ENCODE results near the gene HMG20B. TPM values are rescaled to one million over a fixed set of nuclear protein-coding genes. Genes with fewer than 3 reads are reported as not detected.

HMG20B gene
- polyA plus RNA-seq, 4 donors = 67.9 to 111 (median 91.2) TPM

GRCh38 chr19:3615524-3616135 lies 42.9 kb downstream of the HMG20B start:
- no peak for DNase-seq (ENCODE audit: low read depth in 4 of 4, low spot score in 2 of 4)

DNA sequence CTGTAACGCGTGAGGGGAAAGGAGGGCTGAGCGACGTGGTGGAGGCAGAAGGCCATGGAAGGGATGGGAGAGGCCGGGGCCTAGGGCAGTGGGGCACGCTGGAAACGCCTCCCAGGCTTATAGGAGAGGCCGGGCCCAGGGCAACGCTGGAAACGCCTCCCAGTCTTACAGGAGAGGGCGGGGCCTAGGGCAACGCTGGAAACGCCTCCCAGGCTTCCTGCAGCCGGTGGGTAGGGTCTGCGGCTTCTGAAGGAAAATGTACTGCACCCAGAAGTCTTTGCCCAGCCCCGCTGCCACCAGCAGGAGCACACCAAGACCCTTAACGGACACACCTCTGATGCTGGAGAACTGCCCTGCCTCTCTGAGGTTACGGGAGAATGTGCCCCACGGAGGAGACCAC lies 44.7 kb downstream of the HMG20B start:
- DNase-seq (ENCODE audit: low read depth in 4 of 4, low spot score in 2 of 4) = no peak

DNA sequence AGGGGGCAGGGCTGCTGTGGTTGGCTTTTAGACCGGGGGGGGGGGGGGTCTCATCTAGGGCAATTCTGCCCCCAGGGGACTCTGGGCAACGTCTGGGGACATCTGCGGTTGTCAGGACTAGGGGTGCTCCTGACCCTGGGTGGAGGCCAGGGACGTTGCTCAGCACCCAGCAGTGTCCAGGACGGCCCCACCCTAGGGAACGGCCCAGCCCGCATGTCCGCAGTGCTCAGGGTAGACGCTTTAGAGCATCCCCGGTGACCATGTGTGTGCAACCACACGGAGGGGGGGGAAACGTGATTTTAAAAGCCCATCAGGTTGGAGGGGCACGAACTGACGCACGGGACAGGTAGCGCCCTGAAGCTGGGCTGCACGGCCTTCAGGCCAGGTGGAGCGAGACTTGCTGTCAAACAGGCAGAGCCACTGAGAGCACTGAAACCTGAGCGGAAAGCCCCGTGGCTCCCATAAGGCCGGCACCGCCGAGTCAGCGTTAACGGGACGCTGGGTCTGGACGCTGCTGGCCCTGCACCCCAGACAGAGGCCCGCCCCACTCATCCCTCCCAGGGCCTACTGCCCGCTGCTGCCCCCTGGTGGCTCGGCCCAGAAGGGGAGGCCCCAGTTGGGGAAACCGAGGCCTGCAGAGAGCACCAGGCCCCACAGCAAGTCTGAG lies 45.5 kb downstream of the HMG20B start:
- DNase-seq (ENCODE audit: low read depth in 4 of 4, low spot score in 2 of 4) = no peak

GRCh38 chr19:3618811-3619630 lies 46.3 kb downstream of the HMG20B start:
- DNase-seq (ENCODE audit: low read depth in 4 of 4, low spot score in 2 of 4) = no peak

DNA sequence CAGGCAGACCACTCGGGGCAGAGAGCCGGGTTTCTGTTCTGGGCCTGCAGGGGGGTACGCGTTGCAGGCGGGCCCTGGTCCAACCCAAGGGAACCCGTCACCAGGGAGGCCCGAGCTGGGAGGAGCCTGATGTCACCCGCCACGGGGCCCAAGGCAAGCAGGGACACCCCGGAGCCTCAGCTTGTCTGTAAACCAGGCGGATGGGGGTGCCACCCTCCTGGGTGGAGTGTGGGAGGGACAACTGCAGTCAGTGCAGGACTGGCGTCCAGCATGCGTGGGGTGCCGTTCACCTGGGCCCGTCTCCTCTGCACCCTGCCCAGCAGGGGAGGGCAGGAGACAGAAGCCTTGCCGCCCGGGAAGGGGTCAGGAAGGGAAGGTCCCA lies 46.9 kb downstream of the HMG20B start:
- DNase-seq (ENCODE audit: low read depth in 4 of 4, low spot score in 2 of 4) = no peak

GRCh38 chr19:3620145-3620816 lies 47.5 kb downstream of the HMG20B start:
- DNase-seq (ENCODE audit: low read depth in 4 of 4, low spot score in 2 of 4) = no peak

DNA sequence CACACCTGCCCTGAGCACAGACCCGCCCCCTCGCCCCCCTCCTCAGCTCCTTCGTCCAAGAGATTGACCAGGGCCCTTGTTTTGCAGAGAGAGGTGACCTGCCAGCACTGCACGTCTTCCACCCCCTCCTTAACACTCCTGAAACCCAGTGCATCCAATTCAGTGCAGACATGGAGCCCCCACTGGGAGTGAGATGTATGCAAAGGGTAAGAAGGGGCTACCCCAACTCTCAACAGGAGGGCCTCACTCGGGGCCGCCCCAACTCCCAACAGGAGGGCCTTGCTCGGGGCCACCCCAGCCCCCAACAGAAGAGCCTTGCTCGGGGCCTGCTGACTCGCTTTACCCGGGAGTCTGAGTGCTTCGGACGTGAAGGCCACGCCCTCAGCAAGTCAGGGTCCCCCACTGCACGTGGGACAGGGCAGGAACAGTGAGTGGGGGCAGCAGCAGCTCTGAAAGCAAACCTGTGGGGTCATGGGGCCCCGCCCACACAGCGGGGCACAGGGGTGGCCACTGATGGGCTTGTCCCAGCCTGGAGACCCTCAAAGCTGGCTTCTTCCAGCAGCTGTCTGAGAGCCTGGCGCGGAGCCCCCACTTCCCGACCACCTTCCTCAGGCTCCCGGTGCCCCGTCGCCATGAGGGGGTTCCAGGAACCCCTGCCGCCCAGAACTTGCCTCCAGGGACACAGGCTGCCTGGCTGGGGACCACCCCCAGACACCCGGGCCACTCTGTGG lies 48.2 kb downstream of the HMG20B start:
- no peak for DNase-seq (ENCODE audit: low read depth in 4 of 4, low spot score in 2 of 4)

DNA sequence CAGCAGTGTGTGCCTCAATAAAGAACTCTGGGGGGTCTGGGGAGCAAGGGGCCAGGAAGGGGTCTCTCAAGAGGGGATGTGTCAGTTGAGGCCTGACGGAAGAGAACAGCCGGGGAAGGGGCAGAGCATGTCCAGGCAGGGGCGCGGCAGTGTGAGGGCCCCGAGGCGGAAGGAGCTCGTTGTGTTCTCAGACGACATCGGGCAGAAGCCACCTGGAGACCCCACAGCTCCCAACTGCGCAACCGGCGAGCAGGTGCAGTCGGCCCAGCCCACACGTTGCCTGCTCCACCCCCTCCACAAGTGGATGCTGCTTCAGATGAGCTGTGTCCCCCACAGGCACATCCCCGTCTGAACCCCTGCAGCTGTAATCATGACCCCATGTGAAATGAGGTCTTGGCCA lies 48.9 kb downstream of the HMG20B start:
- no peak for DNase-seq (ENCODE audit: low read depth in 4 of 4, low spot score in 2 of 4)

GRCh38 chr19:3622224-3622623 lies 49.5 kb downstream of the HMG20B start:
- no peak for DNase-seq (ENCODE audit: low read depth in 4 of 4, low spot score in 2 of 4)

DNA sequence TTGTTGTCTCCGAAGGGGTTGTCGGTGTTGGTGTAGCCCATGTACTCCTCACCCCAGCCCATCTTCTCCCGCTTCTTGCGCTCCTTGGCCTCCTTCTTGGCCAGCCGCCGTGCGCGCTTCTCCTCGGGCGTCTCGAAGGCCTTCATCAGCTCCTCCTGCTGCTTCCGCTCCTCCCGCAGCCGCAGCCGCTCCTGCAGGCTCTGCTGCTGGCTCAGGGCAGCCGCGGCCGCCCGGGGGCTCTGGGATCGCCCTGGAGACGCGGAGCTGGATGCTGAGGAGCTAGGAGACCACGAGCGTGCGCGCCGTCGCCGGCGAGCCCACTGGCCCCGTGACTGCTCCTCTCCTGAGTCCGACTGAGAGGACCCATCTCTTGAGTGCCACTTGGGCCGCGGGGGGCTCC lies 51.0 kb downstream of the HMG20B start:
- no peak for DNase-seq (ENCODE audit: low read depth in 4 of 4, low spot score in 2 of 4)

- no peak for DNase-seq (ENCODE audit: low read depth in 4 of 4, low spot score in 2 of 4)
Observed at GRCh38 chr19:3625996-3626472, 53.3 kb downstream of the HMG20B start.

GRCh38 chr19:3626473-3627350 lies 54.0 kb downstream of the HMG20B start, which contains the start of gene CACTIN:
TSS of gene CACTIN (minus strand) at chr19:3626790. CDS start at chr19:3626762, 28 bp downstream.
- DNase-seq (ENCODE audit: low read depth in 4 of 4, low spot score in 2 of 4) = peak; percentile 93 to 96 (median 96)

DNA sequence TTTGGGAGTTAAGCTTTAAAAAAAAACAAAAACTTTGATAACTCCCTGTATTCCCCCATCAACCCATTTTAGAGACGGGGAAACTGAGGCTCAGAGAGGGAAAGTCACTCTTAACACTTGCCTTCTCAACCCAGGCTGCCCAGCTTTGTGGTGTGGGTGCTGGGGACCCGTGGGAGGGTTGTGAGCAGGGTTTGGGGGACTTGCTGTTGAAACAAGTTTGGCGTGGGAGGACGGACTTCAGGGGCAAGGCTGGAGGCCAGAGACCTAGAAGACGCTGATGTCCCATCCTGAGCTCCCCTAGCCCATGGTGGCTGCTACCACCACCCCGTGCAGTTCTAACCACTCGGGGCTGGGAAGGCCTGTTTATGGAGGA lies 54.6 kb downstream of the HMG20B start:
- no peak for DNase-seq (ENCODE audit: low read depth in 4 of 4, low spot score in 2 of 4)

Other genes with a start within 250 kb of the HMG20B start
- 10 to 100 TPM; 18.7 to 37.9 (median 26.0) TPM for gene NFIC, start 206.4 kb upstream of the HMG20B start, polyA plus RNA-seq (ENCODE audit: insufficient read length in 4 of 4)
- 100 to 1,000 TPM; 454 to 598 (median 485) TPM for gene SMIM24, start 92.4 kb upstream of the HMG20B start, polyA plus RNA-seq (ENCODE audit: insufficient read length in 4 of 4)
- gene SMIM44, start 89.5 kb upstream of the HMG20B start, polyA plus RNA-seq (ENCODE audit: insufficient read length in 4 of 4) = under 1 TPM in 2 of 4 donors, not detected in 2; 0.28 to 0.95 TPM
- 10 to 100 TPM in 2 of 4 donors, 1 to 10 TPM in 2; 6.2 to 11.6 (median 10.1) TPM for gene DOHH, start 72.3 kb upstream of the HMG20B start, polyA plus RNA-seq (ENCODE audit: insufficient read length in 4 of 4)
- gene FZR1, start 66.6 kb upstream of the HMG20B start, polyA plus RNA-seq (ENCODE audit: insufficient read length in 4 of 4) = 10 to 100 TPM; 45.1 to 72.5 (median 59.0) TPM
- 1 to 10 TPM; 3.1 to 9.0 (median 7.0) TPM for gene TEKTIP1, start 33.8 kb upstream of the HMG20B start, polyA plus RNA-seq (ENCODE audit: insufficient read length in 4 of 4)
- gene MFSD12, start 15.4 kb upstream of the HMG20B start, polyA plus RNA-seq (ENCODE audit: insufficient read length in 4 of 4) = 10 to 100 TPM; 44.5 to 76.8 (median 61.8) TPM
- gene GIPC3, start 12.5 kb downstream of the HMG20B start, polyA plus RNA-seq (ENCODE audit: insufficient read length in 4 of 4) = 1 to 10 TPM; 2.3 to 3.3 (median 2.8) TPM
- gene TBXA2R, start 33.9 kb downstream of the HMG20B start, polyA plus RNA-seq (ENCODE audit: insufficient read length in 4 of 4) = 1 to 10 TPM; 2.3 to 3.8 (median 3.1) TPM
- gene CACTIN, start 53.8 kb downstream of the HMG20B start, polyA plus RNA-seq (ENCODE audit: insufficient read length in 4 of 4) = 10 to 100 TPM; 18.6 to 35.0 (median 29.3) TPM
- gene PIP5K1C, start 127.5 kb downstream of the HMG20B start, polyA plus RNA-seq (ENCODE audit: insufficient read length in 4 of 4) = 10 to 100 TPM; 18.3 to 37.0 (median 28.8) TPM
- 10 to 100 TPM in 3 of 4 donors, 1 to 10 TPM in 1; 8.6 to 16.0 (median 11.3) TPM for gene TJP3, start 135.4 kb downstream of the HMG20B start, polyA plus RNA-seq (ENCODE audit: insufficient read length in 4 of 4)
- gene APBA3, start 188.7 kb downstream of the HMG20B start, polyA plus RNA-seq (ENCODE audit: insufficient read length in 4 of 4) = 10 to 100 TPM; 12.8 to 25.4 (median 19.9) TPM
- 10 to 100 TPM; 30.6 to 58.9 (median 37.0) TPM for gene MRPL54, start 189.7 kb downstream of the HMG20B start, polyA plus RNA-seq (ENCODE audit: insufficient read length in 4 of 4)
- gene RAX2, start 199.3 kb downstream of the HMG20B start, polyA plus RNA-seq (ENCODE audit: insufficient read length in 4 of 4) = under 1 TPM in 1 of 4 donors, not detected in 3; 0.06 TPM
- gene MATK, start 213.4 kb downstream of the HMG20B start, polyA plus RNA-seq (ENCODE audit: insufficient read length in 4 of 4) = 1 to 10 TPM in 3 of 4 donors, under 1 TPM in 1; 0.96 to 2.1 (median 1.8) TPM

All from left renal cortex interstitium (tissue), 4 donors.